ENCODE measurements around the gene EHD1. TPM values are rescaled to one million over a fixed set of nuclear protein-coding genes. Genes with fewer than 3 reads are reported as not detected.
A peak's percentile ranks its signal among the peaks of the same experiment; 100 is the strongest.

Gene EHD1
- total and polyA plus RNA-seq, 9 of the 15 experiments (the other 6 are each of a cell fraction or from before 2014, with no cell fraction given): 0.46 to 65.0 (median 16.4) TPM

- TF ChIP-seq, protein P1, sequence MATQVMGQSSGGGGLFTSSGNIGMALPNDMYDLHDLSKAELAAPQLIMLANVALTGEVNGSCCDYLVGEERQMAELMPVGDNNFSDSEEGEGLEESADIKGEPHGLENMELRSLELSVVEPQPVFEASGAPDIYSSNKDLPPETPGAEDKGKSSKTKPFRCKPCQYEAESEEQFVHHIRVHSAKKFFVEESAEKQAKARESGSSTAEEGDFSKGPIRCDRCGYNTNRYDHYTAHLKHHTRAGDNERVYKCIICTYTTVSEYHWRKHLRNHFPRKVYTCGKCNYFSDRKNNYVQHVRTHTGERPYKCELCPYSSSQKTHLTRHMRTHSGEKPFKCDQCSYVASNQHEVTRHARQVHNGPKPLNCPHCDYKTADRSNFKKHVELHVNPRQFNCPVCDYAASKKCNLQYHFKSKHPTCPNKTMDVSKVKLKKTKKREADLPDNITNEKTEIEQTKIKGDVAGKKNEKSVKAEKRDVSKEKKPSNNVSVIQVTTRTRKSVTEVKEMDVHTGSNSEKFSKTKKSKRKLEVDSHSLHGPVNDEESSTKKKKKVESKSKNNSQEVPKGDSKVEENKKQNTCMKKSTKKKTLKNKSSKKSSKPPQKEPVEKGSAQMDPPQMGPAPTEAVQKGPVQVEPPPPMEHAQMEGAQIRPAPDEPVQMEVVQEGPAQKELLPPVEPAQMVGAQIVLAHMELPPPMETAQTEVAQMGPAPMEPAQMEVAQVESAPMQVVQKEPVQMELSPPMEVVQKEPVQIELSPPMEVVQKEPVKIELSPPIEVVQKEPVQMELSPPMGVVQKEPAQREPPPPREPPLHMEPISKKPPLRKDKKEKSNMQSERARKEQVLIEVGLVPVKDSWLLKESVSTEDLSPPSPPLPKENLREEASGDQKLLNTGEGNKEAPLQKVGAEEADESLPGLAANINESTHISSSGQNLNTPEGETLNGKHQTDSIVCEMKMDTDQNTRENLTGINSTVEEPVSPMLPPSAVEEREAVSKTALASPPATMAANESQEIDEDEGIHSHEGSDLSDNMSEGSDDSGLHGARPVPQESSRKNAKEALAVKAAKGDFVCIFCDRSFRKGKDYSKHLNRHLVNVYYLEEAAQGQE (IDR thresholded peaks at IDR 0.05; ENCODE audit: borderline replicate concordance): peak; percentile 35; the same call in 1 of the 2 replicates
- TF ChIP-seq, protein P1 (CRISPR knock-in tag; IDR thresholded peaks at IDR 0.05; ENCODE audit: low read depth): no peak
- TF ChIP-seq TAF7 (tag; IDR thresholded peaks at IDR 0.05) (no peak), ZNF3 (CRISPR knock-in tag; IDR thresholded peaks at IDR 0.05) (no peak), SOX6 (IDR thresholded peaks at IDR 0.05) (peak; percentile 96), ETS1 (conservative IDR thresholded peaks at IDR 0.05; ENCODE audit: control insufficient read depth, low read depth, low read length) (0 out of 2 replicates have a peak, but pooled peaks have one; percentile 58), CXXC5 (CRISPR knock-in tag; IDR thresholded peaks at IDR 0.05) (peak; percentile 94), ZNF644 (tag; IDR thresholded peaks at IDR 0.05; ENCODE audit: low read depth) (0 out of 2 replicates have a peak, but pooled peaks have one; percentile 33), SREBF2 (CRISPR knock-in tag; IDR thresholded peaks at IDR 0.05) (0 out of 2 replicates have a peak, but pooled peaks have one; percentile 17), TRIM24 (IDR thresholded peaks at IDR 0.05) (peak; percentile 89 to 97), ZHX1 (conservative IDR thresholded peaks at IDR 0.05; ENCODE audit: low read length) (no peak), PRMT5 (CRISPR knock-in tag; IDR thresholded peaks at IDR 0.05) (no peak), MBD2 (IDR thresholded peaks at IDR 0.05; ENCODE audit: borderline replicate concordance, low read depth) (peak; percentile 91)
- TF ChIP-seq, protein P2, sequence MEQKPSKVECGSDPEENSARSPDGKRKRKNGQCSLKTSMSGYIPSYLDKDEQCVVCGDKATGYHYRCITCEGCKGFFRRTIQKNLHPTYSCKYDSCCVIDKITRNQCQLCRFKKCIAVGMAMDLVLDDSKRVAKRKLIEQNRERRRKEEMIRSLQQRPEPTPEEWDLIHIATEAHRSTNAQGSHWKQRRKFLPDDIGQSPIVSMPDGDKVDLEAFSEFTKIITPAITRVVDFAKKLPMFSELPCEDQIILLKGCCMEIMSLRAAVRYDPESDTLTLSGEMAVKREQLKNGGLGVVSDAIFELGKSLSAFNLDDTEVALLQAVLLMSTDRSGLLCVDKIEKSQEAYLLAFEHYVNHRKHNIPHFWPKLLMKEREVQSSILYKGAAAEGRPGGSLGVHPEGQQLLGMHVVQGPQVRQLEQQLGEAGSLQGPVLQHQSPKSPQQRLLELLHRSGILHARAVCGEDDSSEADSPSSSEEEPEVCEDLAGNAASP (IDR thresholded peaks at IDR 0.05): no peak
These were observed 10.5 kb upstream of the EHD1 start (continued) for GRCh38 chr11:64888729-64889511.

Measured in K562 (cell line).